DOHH2 (cell line): Measurements from ENCODE around the gene PDE7B.

Experiments
- H3F3A ChIP-seq: fragments of 200-600 bp; sonication (generic), shearing (Covaris generic); 2 replicates; pipeline ENCODE4 v1.6.0; 2016; ENCODE audit warnings: antibody characterized with exemption, mild to moderate bottlenecking; ENCODE audit not compliant: control insufficient read depth, insufficient read depth
- H3K27ac ChIP-seq: fragments of 200-600 bp; sonication (generic); 2 replicates; pipeline ENCODE4 v1.5.1; 2014; ENCODE audit warnings: low read depth, mild to moderate bottlenecking, low read length, moderate library complexity
- H3K27me3 ChIP-seq: fragments of 200-600 bp; sonication (generic); 2 replicates; pipeline ENCODE4 v1.6.1; 2014; ENCODE audit warnings: mild to moderate bottlenecking, low read length, mixed read lengths; ENCODE audit not compliant: control insufficient read depth
- H3K36me3 ChIP-seq: fragments of 200-600 bp; sonication (generic); 2 replicates; pipeline ENCODE4 v1.6.1; 2014; ENCODE audit warnings: mild to moderate bottlenecking, low read length, moderate library complexity, mixed read lengths; ENCODE audit not compliant: control insufficient read depth
- H3K4me1 ChIP-seq: fragments of 200-600 bp; sonication (generic); 2 replicates; pipeline ENCODE4 v1.6.1; 2014; ENCODE audit warnings: mild to moderate bottlenecking, low read length, mixed read lengths; ENCODE audit not compliant: control insufficient read depth
- H3K4me2 ChIP-seq: fragments of 200-600 bp; sonication (generic); 2 replicates; pipeline ENCODE4 v1.6.0; 2014; ENCODE audit warnings: mild to moderate bottlenecking, low read length, moderate library complexity
- H3K4me3 ChIP-seq: fragments of 200-600 bp; sonication (generic); 2 replicates; pipeline ENCODE4 v1.5.1; 2014; ENCODE audit warnings: mild to moderate bottlenecking, low read length, mixed read lengths
- H3K79me2 ChIP-seq: fragments of 200-600 bp; sonication (generic); 2 replicates; pipeline ENCODE4 v1.6.1; 2014; ENCODE audit warnings: mild to moderate bottlenecking, low read length, mixed read lengths; ENCODE audit not compliant: control insufficient read depth
- H3K9me2 ChIP-seq: fragments of 200-600 bp; sonication (generic); replicated peaks from 2 replicates; pipeline ENCODE4 v1.6.1; 2014; ENCODE audit warnings: mild to moderate bottlenecking, low read length, mixed read lengths; ENCODE audit not compliant: control insufficient read depth
- H3K9me3 ChIP-seq: fragments of 200-600 bp; sonication (generic); 2 replicates; pipeline ENCODE4 v1.6.1; 2014; ENCODE audit warnings: antibody characterized with exemption, low read length, mixed read lengths; ENCODE audit not compliant: control insufficient read depth, insufficient read depth
- H4K20me1 ChIP-seq: fragments of 200-600 bp; sonication (generic); 2 replicates; pipeline ENCODE4 v1.6.0; 2014; ENCODE audit warnings: low read depth, mild to moderate bottlenecking, antibody characterized with exemption, low read length, moderate library complexity; ENCODE audit not compliant: control insufficient read depth, insufficient read depth
- EZH2phosphoT487 ChIP-seq: fragments of 200-600 bp; sonication (generic); IDR thresholded peaks from 2 replicates; pipeline ENCODE4 v1.6.1; 2017; ENCODE audit warnings: borderline replicate concordance, mild to moderate bottlenecking, antibody characterized with exemption, low read length, moderate library complexity, mixed read lengths
- TF ChIP-seq, protein P1 (sequence below): fragments of 200-600 bp; sonication (generic); IDR thresholded peaks from one replicate; pipeline ENCODE4 v1.5.1; 2014; ENCODE audit warnings: antibody characterized with exemption, mild to moderate bottlenecking, low read depth, low read length; ENCODE audit not compliant: poor library complexity, severe bottlenecking

Gene PDE7B

DNA sequence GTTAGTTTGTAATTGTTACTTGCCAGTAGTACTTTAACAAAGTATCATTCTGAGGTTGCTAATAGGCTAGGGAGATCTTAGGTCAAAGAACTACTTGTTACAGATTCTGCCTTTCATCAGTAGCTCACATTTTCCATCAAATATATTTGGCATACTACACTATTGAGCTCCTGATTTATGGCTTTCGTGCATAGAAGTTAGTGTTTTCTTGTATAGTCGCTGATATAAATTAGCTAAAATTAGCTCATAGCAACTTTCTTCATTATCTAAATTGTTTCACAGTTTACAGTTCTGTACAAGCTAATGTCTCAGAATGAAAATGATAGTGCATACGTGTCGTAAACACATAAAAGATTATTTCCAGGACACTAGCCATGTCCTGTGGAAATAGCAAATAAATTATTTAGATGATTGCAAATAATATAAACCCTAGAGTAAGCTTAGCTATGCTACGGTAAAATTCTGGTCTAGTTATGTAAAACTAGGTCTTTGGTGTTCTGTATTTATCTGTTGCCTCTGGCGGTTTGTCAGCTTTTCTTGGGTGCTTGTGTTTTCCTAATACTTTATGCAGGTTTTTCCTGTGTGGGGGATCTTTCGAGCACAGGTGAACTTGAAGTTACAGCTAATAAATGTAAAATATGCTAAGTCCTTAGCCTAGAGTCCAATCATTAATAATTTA lies 15.1 kb downstream of the PDE7B start:
- no peaks in the 10 kb centered on the region for H3K9me3 ChIP-seq
- H3K9me2 ChIP-seq = no peaks in the 10 kb centered on the region
- no peak overlapping the region for H3K27ac ChIP-seq
- no peaks in the 10 kb centered on the region for H3K4me1 ChIP-seq
- no peak overlapping the region for H3K4me2 ChIP-seq
- H3K36me3 ChIP-seq = no peaks in the 10 kb centered on the region
- H3K4me3 ChIP-seq = no peak overlapping the region
- no peaks in the 10 kb centered on the region for H4K20me1 ChIP-seq
- TF ChIP-seq, protein P1, sequence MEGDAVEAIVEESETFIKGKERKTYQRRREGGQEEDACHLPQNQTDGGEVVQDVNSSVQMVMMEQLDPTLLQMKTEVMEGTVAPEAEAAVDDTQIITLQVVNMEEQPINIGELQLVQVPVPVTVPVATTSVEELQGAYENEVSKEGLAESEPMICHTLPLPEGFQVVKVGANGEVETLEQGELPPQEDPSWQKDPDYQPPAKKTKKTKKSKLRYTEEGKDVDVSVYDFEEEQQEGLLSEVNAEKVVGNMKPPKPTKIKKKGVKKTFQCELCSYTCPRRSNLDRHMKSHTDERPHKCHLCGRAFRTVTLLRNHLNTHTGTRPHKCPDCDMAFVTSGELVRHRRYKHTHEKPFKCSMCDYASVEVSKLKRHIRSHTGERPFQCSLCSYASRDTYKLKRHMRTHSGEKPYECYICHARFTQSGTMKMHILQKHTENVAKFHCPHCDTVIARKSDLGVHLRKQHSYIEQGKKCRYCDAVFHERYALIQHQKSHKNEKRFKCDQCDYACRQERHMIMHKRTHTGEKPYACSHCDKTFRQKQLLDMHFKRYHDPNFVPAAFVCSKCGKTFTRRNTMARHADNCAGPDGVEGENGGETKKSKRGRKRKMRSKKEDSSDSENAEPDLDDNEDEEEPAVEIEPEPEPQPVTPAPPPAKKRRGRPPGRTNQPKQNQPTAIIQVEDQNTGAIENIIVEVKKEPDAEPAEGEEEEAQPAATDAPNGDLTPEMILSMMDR = no peak
- TF ChIP-seq EZH2phosphoT487 = no peak
- no peaks in the 10 kb centered on the region for H3K79me2 ChIP-seq
- no peaks in the 10 kb centered on the region for H3F3A ChIP-seq
- no peaks in the 10 kb centered on the region for H3K27me3 ChIP-seq

DNA sequence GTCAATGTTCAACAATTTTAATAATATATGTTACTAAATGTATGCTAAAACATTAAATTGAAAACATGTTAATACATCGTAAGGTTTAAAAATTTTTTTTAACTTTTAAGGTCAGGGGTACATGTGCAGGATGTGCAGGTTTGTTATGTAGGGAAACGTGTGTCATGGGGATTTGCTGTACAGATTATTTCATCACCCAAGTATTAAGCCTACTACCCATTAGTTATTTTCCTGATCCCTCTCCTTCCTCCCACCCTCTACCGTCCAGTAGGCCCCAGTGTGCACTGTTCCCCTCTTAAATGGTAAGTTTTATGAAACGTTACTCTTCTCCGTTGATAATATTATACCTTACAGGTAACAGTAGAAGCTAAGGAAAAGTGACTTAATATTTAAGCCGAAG lies 15.8 kb downstream of the PDE7B start:
- no peak overlapping the region for H3K27ac ChIP-seq
- H3K4me2 ChIP-seq = no peak overlapping the region
- no peaks in the 10 kb centered on the region for H4K20me1 ChIP-seq
- H3F3A ChIP-seq = no peaks in the 10 kb centered on the region
- no peaks in the 10 kb centered on the region for H3K4me1 ChIP-seq
- TF ChIP-seq, protein P1 = no peak
- TF ChIP-seq EZH2phosphoT487 = no peak
- no peaks in the 10 kb centered on the region for H3K36me3 ChIP-seq
- no peaks in the 10 kb centered on the region for H3K79me2 ChIP-seq
- H3K9me2 ChIP-seq = no peaks in the 10 kb centered on the region
- no peaks in the 10 kb centered on the region for H3K9me3 ChIP-seq
- no peak overlapping the region for H3K4me3 ChIP-seq
- no peaks in the 10 kb centered on the region for H3K27me3 ChIP-seq

DNA sequence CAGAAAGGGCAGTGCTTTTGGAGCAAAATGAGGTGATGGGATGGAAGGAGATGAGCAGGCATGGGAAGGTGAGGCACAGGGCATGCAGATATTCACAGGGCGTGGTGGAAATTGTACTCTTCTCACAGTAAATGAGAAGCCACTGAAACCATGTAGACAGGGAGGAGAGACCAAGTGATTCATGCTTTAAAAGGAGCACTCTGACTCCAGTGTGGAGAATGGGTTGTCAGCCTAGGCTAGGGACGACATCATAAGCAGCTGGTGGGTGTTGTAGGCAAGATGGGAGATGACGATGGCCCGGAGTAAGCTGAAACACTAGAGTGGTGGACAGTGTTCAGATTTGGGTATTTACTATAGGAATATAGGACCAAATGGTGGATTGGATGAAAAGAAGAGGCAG lies 18.4 kb downstream of the PDE7B start:
- H3K4me2 ChIP-seq = no peak overlapping the region
- H3K9me3 ChIP-seq = no peaks in the 10 kb centered on the region
- no peaks in the 10 kb centered on the region for H3K36me3 ChIP-seq
- H3K4me3 ChIP-seq = no peak overlapping the region
- TF ChIP-seq, protein P1 = no peak
- TF ChIP-seq EZH2phosphoT487 = no peak
- no peaks in the 10 kb centered on the region for H3K9me2 ChIP-seq
- no peaks in the 10 kb centered on the region for H3F3A ChIP-seq
- no peak overlapping the region for H3K27ac ChIP-seq
- H4K20me1 ChIP-seq = no peaks in the 10 kb centered on the region
- no peaks in the 10 kb centered on the region for H3K4me1 ChIP-seq
- no peaks in the 10 kb centered on the region for H3K79me2 ChIP-seq
- 0 out of 2 replicates have a peak, but pooled peaks cover 3% of the 10 kb centered on the region for H3K27me3 ChIP-seq
